ENCODE measurements around the gene GOLIM4.

DNA sequence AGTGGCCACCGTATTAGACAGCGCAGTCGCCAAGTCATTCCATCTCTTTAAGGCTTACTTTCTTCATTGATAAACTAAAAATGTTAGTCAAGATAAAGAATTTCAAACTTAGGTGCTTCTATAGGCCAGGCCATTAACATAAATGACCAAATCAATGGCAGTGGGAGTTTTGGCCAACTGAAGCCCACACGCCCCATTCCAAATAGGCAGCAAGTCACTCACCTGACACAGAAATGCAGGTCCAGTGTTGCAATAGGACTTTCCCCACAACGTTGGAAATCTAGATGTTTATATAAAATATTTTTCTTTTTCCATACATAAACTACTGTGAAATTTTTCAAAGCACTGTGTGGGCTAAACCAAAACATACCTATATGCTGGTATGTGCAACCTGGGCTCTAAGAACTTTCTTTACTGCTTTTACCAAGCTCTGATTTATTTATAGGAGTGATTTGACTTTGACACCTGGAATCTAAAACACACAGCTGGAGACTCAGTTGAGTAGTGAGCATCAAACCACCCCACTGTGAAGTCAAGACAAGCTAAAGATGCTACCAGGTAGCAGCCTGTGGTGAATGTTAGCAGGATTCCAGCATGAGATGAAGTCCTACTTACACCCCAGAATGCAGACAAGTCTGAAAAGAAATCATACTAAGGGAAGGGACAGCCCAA, 15.1 kb downstream of the GOLIM4 start:
- TF ChIP-seq, protein P1, sequence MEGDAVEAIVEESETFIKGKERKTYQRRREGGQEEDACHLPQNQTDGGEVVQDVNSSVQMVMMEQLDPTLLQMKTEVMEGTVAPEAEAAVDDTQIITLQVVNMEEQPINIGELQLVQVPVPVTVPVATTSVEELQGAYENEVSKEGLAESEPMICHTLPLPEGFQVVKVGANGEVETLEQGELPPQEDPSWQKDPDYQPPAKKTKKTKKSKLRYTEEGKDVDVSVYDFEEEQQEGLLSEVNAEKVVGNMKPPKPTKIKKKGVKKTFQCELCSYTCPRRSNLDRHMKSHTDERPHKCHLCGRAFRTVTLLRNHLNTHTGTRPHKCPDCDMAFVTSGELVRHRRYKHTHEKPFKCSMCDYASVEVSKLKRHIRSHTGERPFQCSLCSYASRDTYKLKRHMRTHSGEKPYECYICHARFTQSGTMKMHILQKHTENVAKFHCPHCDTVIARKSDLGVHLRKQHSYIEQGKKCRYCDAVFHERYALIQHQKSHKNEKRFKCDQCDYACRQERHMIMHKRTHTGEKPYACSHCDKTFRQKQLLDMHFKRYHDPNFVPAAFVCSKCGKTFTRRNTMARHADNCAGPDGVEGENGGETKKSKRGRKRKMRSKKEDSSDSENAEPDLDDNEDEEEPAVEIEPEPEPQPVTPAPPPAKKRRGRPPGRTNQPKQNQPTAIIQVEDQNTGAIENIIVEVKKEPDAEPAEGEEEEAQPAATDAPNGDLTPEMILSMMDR (IDR thresholded peaks at IDR 0.05; ENCODE audit: poor library complexity) = no peak
- TF ChIP-seq EZH2 (IDR thresholded peaks at IDR 0.05; ENCODE audit: borderline replicate concordance) = no peak
